Mesendoderm (in vitro differentiated cells): Measurements from ENCODE around the gene BICDL1.

Experiments used
- DNase-seq: peaks from one replicate; pipeline ENCODE4 v3.0.0; 2013
- H2AK5ac ChIP-seq: 2 replicates; pipeline ENCODE4 v1.6.1; 2013; ENCODE audit warnings: low read length, inconsistent platforms
- H2BK120ac ChIP-seq: 2 replicates; pipeline ENCODE4 v1.6.1; 2013; ENCODE audit warnings: low read depth, mild to moderate bottlenecking, low read length, moderate library complexity, mixed read lengths
- H2BK15ac ChIP-seq: replicated peaks from 2 replicates; pipeline ENCODE4 v1.6.1; 2013; ENCODE audit warnings: low read depth, mild to moderate bottlenecking, moderate library complexity
- H2BK5ac ChIP-seq: 2 replicates; pipeline ENCODE4 v1.6.1; 2013; ENCODE audit warnings: low read length, inconsistent platforms
- H3K18ac ChIP-seq: 2 replicates; pipeline ENCODE4 v1.6.1; 2013; ENCODE audit warnings: mild to moderate bottlenecking, low read length, mixed read lengths
- H3K23ac ChIP-seq: one replicate; pipeline ENCODE4 v1.6.1; 2013; ENCODE audit warnings: low read length
- H3K27ac ChIP-seq: 2 replicates; pipeline ENCODE4 v1.5.1; 2013; ENCODE audit warnings: low read depth, mild to moderate bottlenecking, inconsistent platforms, low read length, moderate library complexity
- H3K27me3 ChIP-seq: 2 replicates; pipeline ENCODE4 v1.6.1; 2013; ENCODE audit warnings: low read length, control low read depth, mild to moderate bottlenecking, inconsistent platforms; ENCODE audit not compliant: insufficient read depth, poor library complexity
- H3K36me3 ChIP-seq: 2 replicates; pipeline ENCODE4 v1.6.1; 2013; ENCODE audit warnings: low read length, inconsistent platforms; ENCODE audit not compliant: control insufficient read depth, insufficient read depth
- H3K4ac ChIP-seq: one replicate; pipeline ENCODE4 v1.6.1; 2013; ENCODE audit warnings: low read depth, mild to moderate bottlenecking, low read length, moderate library complexity
- H3K4me1 ChIP-seq: 2 replicates; pipeline ENCODE4 v1.6.1; 2013; ENCODE audit warnings: low read depth, low read length, inconsistent platforms; ENCODE audit not compliant: control insufficient read depth
- H3K4me2 ChIP-seq: 2 replicates; pipeline ENCODE4 v1.6.1; 2013; ENCODE audit warnings: low read length
- H3K4me3 ChIP-seq: 2 replicates; pipeline ENCODE4 v1.5.1; 2013; ENCODE audit warnings: mild to moderate bottlenecking, low read length
- H3K56ac ChIP-seq: one replicate; pipeline ENCODE4 v1.6.1; 2013; ENCODE audit warnings: low read length
- H3K79me1 ChIP-seq: 2 replicates; pipeline ENCODE4 v1.6.1; 2013; ENCODE audit warnings: low read length, inconsistent platforms
- H3K79me2 ChIP-seq: 2 replicates; pipeline ENCODE4 v1.6.1; 2013; ENCODE audit warnings: mild to moderate bottlenecking, low read length; ENCODE audit not compliant: control insufficient read depth, insufficient read depth
- H3K9ac ChIP-seq: 2 replicates; pipeline ENCODE4 v1.6.1; 2013; ENCODE audit warnings: low read length, inconsistent platforms
- H4K5ac ChIP-seq: one replicate; pipeline ENCODE4 v1.6.1; 2013; ENCODE audit warnings: low read length
- H4K8ac ChIP-seq: one replicate; pipeline ENCODE4 v1.6.1; 2013; ENCODE audit warnings: low read depth, mild to moderate bottlenecking, control low read depth, low read length, moderate library complexity
- WGBS: extraction: QIAGEN DNeasy Blood & Tissue Kit; methylation state at CpG from one replicate; pipeline ENCODE4 v1.1.7; 2013; ENCODE audit warnings: low lambda C conversion rate, missing lambda C conversion rate; ENCODE audit not compliant: insufficient coverage; ENCODE audit errors: extremely low coverage; 5-methylcytosine and 5-hydroxymethylcytosine counted together

The BICDL1 gene

DNA sequence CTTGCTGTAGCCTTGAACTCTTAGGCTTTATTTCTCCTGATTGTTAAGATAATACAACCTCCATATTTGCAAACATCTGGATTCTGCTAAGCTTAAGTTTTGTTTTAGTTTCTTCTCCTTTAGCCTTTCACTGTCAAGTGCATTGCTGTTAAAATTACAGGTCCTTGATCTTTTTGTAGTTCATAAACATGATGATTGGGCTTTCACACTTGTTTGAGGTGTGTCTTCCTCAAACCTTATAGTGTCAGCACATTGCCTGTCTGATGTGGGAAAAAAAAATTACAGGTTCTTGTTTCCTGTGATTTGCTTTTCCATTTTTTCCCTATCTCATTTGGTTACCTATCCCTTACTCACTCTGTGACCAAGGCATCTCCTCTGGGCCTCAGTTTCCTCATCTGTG, 59.2 kb downstream of the BICDL1 start:
- Histone ChIP-seq H3K4me2 (no peak overlapping the region), H3K36me3 (no peaks in the 10 kb centered on the region), H3K9ac (no peak overlapping the region), H3K27me3 (no peaks in the 10 kb centered on the region), H3K79me1 (no peaks in the 10 kb centered on the region), H4K5ac (no peak overlapping the region), H3K4me3 (no peak overlapping the region), H2AK5ac (no peak overlapping the region), H3K56ac (no peak overlapping the region), H3K4me1 (no peaks in the 10 kb centered on the region), H2BK15ac (no peak overlapping the region), H2BK5ac (no peak overlapping the region), H3K79me2 (no peaks in the 10 kb centered on the region), H3K18ac (no peak overlapping the region), H3K4ac (no peak overlapping the region), H4K8ac (no peak overlapping the region), H2BK120ac (no peak overlapping the region), H3K23ac (no peak overlapping the region), H3K27ac (no peak overlapping the region)
- DNase-seq = no peak

- H3K4me3 ChIP-seq = no peak overlapping the region
- H2BK15ac ChIP-seq = no peak overlapping the region
- no peak overlapping the region for H3K27ac ChIP-seq
- H3K36me3 ChIP-seq = no peaks in the 10 kb centered on the region
- H2BK120ac ChIP-seq = no peak overlapping the region
- no CpG with 5 or more reads among the region's 6 CpGs for WGBS
- no peak overlapping the region for H3K4ac ChIP-seq
- H3K79me2 ChIP-seq = no peaks in the 10 kb centered on the region
- H3K23ac ChIP-seq = no peak overlapping the region
- H4K5ac ChIP-seq = no peak overlapping the region
- no peak overlapping the region for H3K4me2 ChIP-seq
- H3K56ac ChIP-seq = no peak overlapping the region
- no peak overlapping the region for H3K9ac ChIP-seq
- no peak overlapping the region for H2BK5ac ChIP-seq
- no peak overlapping the region for H4K8ac ChIP-seq
- H3K4me1 ChIP-seq = no peaks in the 10 kb centered on the region
- peak; percentile 4 for DNase-seq
- H2AK5ac ChIP-seq = no peak overlapping the region
- no peaks in the 10 kb centered on the region for H3K79me1 ChIP-seq
- H3K27me3 ChIP-seq = no peaks in the 10 kb centered on the region
- H3K18ac ChIP-seq = no peak overlapping the region
These were observed 60.4 kb downstream of the BICDL1 start for GRCh38 chr12:120049426-120049825.

DNA sequence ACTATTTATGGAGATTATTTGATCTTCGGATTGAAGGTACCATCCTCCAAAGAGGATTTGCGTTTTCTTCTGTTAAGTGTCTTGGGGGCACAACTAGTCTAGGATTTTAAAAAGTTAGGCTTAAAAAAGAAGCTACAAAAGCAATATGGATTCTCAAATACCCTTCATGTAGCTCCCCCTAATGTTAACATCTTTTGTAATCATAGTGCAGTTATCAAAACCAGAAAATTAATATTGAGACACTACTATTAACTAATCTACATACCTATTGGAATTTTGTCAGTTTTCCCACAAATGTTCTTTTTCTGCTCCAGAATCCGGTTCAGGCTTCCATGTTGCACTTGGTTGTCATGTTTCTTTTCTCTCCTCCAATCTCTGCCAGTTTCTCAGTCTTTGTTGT, 62.5 kb downstream of the BICDL1 start:
- Histone ChIP-seq H3K4me2 (no peak overlapping the region), H3K4me3 (no peak overlapping the region), H3K27ac (no peak overlapping the region), H2BK5ac (no peak overlapping the region), H3K79me2 (no peaks in the 10 kb centered on the region), H3K23ac (no peak overlapping the region), H3K4me1 (no peaks in the 10 kb centered on the region), H3K79me1 (no peaks in the 10 kb centered on the region), H2BK120ac (no peak overlapping the region), H3K56ac (no peak overlapping the region), H4K8ac (no peak overlapping the region), H4K5ac (no peak overlapping the region), H3K18ac (no peak overlapping the region), H3K9ac (no peak overlapping the region), H2AK5ac (no peak overlapping the region), H3K27me3 (no peaks in the 10 kb centered on the region), H2BK15ac (no peak overlapping the region), H3K36me3 (no peaks in the 10 kb centered on the region), H3K4ac (no peak overlapping the region)
- no peak for DNase-seq
- no CpG with 5 or more reads among the region's 3 CpGs for WGBS

GRCh38 chr12:120054293-120054692, 65.3 kb downstream of the BICDL1 start:
- H3K23ac ChIP-seq = no peak overlapping the region
- no peak overlapping the region for H2BK15ac ChIP-seq
- no peak overlapping the region for H3K9ac ChIP-seq
- no peak overlapping the region for H3K4me3 ChIP-seq
- H4K5ac ChIP-seq = no peak overlapping the region
- no peak overlapping the region for H2AK5ac ChIP-seq
- no peaks in the 10 kb centered on the region for H3K79me2 ChIP-seq
- no peak overlapping the region for H2BK5ac ChIP-seq
- H3K4ac ChIP-seq = no peak overlapping the region
- no peaks in the 10 kb centered on the region for H3K36me3 ChIP-seq
- no peaks in the 10 kb centered on the region for H3K27me3 ChIP-seq
- WGBS = no CpG with 5 or more reads among the region's 4 CpGs
- no peak overlapping the region for H3K56ac ChIP-seq
- no peaks in the 10 kb centered on the region for H3K4me1 ChIP-seq
- no peak overlapping the region for H4K8ac ChIP-seq
- no peaks in the 10 kb centered on the region for H3K79me1 ChIP-seq
- DNase-seq = no peak
- H3K4me2 ChIP-seq = no peak overlapping the region
- H3K18ac ChIP-seq = no peak overlapping the region
- no peak overlapping the region for H3K27ac ChIP-seq
- no peak overlapping the region for H2BK120ac ChIP-seq

- Histone ChIP-seq H2BK5ac (no peak overlapping the region), H2BK120ac (no peak overlapping the region), H3K79me1 (no peaks in the 10 kb centered on the region), H3K79me2 (no peaks in the 10 kb centered on the region), H3K4ac (no peak overlapping the region), H3K56ac (no peak overlapping the region), H3K4me3 (no peak overlapping the region), H3K9ac (no peak overlapping the region), H3K27me3 (no peaks in the 10 kb centered on the region), H3K36me3 (no peaks in the 10 kb centered on the region), H2AK5ac (no peak overlapping the region), H3K18ac (no peak overlapping the region), H3K23ac (no peak overlapping the region), H3K4me1 (no peaks in the 10 kb centered on the region), H3K4me2 (no peak overlapping the region), H4K8ac (no peak overlapping the region), H4K5ac (no peak overlapping the region), H3K27ac (no peak overlapping the region), H2BK15ac (no peak overlapping the region)
- no peak for DNase-seq
- WGBS = no CpG with 5 or more reads among the region's 2 CpGs
These were observed 66.4 kb downstream of the BICDL1 start for GRCh38 chr12:120055231-120056000.

DNA sequence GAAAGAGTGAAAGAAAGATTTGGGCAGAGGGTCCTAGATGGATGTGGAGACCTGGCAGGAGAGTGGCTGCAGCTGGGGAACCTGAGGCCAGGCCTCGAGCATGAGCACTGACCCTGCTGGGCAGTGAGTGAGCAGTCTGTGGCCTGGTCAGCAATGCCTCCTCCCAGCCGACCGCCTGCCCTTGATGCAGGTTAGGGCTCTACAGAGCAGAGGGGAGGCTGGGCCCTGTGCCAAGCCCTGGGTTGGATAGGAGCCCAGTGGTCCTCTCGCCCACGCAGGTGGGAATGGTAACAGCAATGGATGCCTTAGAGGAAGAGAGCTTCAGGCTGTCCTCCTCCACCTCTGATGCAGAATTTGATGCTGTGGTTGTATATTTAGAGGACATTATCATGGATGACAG, 67.7 kb downstream of the BICDL1 start:
- H2AK5ac ChIP-seq = no peak overlapping the region
- no peaks in the 10 kb centered on the region for H3K79me1 ChIP-seq
- no peak overlapping the region for H3K4me3 ChIP-seq
- no peak overlapping the region for H2BK15ac ChIP-seq
- H3K27me3 ChIP-seq = no peaks in the 10 kb centered on the region
- no peaks in the 10 kb centered on the region for H3K36me3 ChIP-seq
- no peak overlapping the region for H4K5ac ChIP-seq
- no peak overlapping the region for H3K4ac ChIP-seq
- no peak overlapping the region for H2BK5ac ChIP-seq
- no peak overlapping the region for H3K23ac ChIP-seq
- H3K4me2 ChIP-seq = no peak overlapping the region
- H3K18ac ChIP-seq = no peak overlapping the region
- H3K79me2 ChIP-seq = no peaks in the 10 kb centered on the region
- H3K9ac ChIP-seq = no peak overlapping the region
- no peak overlapping the region for H2BK120ac ChIP-seq
- H3K27ac ChIP-seq = no peak overlapping the region
- no peak overlapping the region for H4K8ac ChIP-seq
- no peak overlapping the region for H3K56ac ChIP-seq
- no peak for DNase-seq
- WGBS = no CpG with 5 or more reads among the region's 5 CpGs
- no peaks in the 10 kb centered on the region for H3K4me1 ChIP-seq
